Endothelial cell of umbilical vein (primary cell): Measurements from ENCODE around the gene AUTS2. TPM values are rescaled to one million over a fixed set of nuclear protein-coding genes. Genes with fewer than 3 reads are reported as not detected.

Experiments used
- BruUV-seq: library from RNA; stranded (reverse); fragments of 400-500 nt; replicated peaks from 2 replicates; lab custom pipeline; 2021; lab: Mats Ljungman, UMichigan
- CTCF ChIA-PET: fragments of 300-600, 350-600 bp; sonication (Branson Sonifier 250); formaldehyde crosslinking; loops from one replicate; lab custom pipeline; 2021; ENCODE audit warnings: antibody characterized with exemption, inconsistent platforms; lab: Charles Lee
- POLR2A ChIA-PET: fragments of 300-600, 350-600 bp; sonication (Branson Sonifier 250); formaldehyde crosslinking; loops from one replicate; lab custom pipeline; 2021; ENCODE audit warnings: antibody characterized with exemption, inconsistent platforms; lab: Charles Lee
- DNase-seq: peaks from one replicate; pipeline ENCODE4 v3.0.0-alpha.2; 2011; ENCODE audit warnings: low read depth, low spot score
- FAIRE-seq: peaks from 2 replicates; lab custom pipeline; 2011; peaks lifted over from hg19 to GRCh38; lab: Jason Lieb, UNC
- H2AFZ ChIP-seq: 2 replicates; pipeline ENCODE4 v1.6.0; 2012; ENCODE audit warnings: low read depth, low read length, control low read depth, inconsistent platforms
- H3K27ac ChIP-seq: 2 replicates; pipeline ENCODE4 v1.5.1; 2011; ENCODE audit warnings: low read depth, mild to moderate bottlenecking, control low read depth, low read length, moderate library complexity; ENCODE audit not compliant: insufficient read depth
- H3K27me3 ChIP-seq, 2 experiments: 2 replicates each; pipeline versions ENCODE4 v1.6.0 to v1.6.1; 2011; ENCODE audit warnings: low read length in 2 of 2, mixed read lengths in 1 of 2; ENCODE audit not compliant: control insufficient read depth in 2 of 2, insufficient read depth in 2 of 2
- H3K36me3 ChIP-seq, 2 experiments: 2 replicates in 1 of 2; 3 replicates in 1 of 2; pipeline ENCODE4 v1.5.1; 2011; ENCODE audit warnings: low read length in 2 of 2, mild to moderate bottlenecking in 1 of 2, moderate library complexity in 1 of 2; ENCODE audit not compliant: control insufficient read depth in 2 of 2, insufficient read depth in 2 of 2; ENCODE audit errors: extremely low read depth in 1 of 2
- H3K4me1 ChIP-seq: 3 replicates; pipeline ENCODE4 v1.5.1; 2011; ENCODE audit warnings: mild to moderate bottlenecking, low read length; ENCODE audit not compliant: control insufficient read depth, insufficient read depth; ENCODE audit errors: extremely low read depth
- H3K4me2 ChIP-seq: 2 replicates; pipeline ENCODE4 v1.6.1; 2011; ENCODE audit warnings: low read length, control low read depth, mixed read lengths; ENCODE audit not compliant: insufficient read depth
- H3K4me3 ChIP-seq, 3 experiments: fragments of 200-600 bp in 1 of 3; sonication (generic), shearing (Covaris generic) in 1 of 3; replicated peaks in 1 of 3; 2 replicates each; pipeline ENCODE4 v1.5.1; 2011 to 2016; ENCODE audit warnings: control low read depth in 3 of 3, low read length in 3 of 3, mild to moderate bottlenecking in 2 of 3, inconsistent platforms in 1 of 3, low read depth in 1 of 3, moderate library complexity in 1 of 3; ENCODE audit not compliant: insufficient read depth in 1 of 3
- H3K79me2 ChIP-seq: 2 replicates; pipeline ENCODE4 v1.6.0; 2012; ENCODE audit warnings: low read length, inconsistent platforms; ENCODE audit not compliant: control insufficient read depth, insufficient read depth
- H3K9ac ChIP-seq: replicated peaks from 2 replicates; pipeline ENCODE3; 2011; ENCODE audit warnings: low read length, control low read depth; ENCODE audit not compliant: insufficient read depth; ENCODE audit errors: extremely low read depth
- H3K9me1 ChIP-seq: replicated peaks from 3 replicates; pipeline ENCODE4 v1.6.0; 2011; ENCODE audit warnings: mild to moderate bottlenecking, low read length; ENCODE audit not compliant: control insufficient read depth, insufficient read depth; ENCODE audit errors: extremely low read depth
- H3K9me3 ChIP-seq: replicated peaks from 2 replicates; pipeline ENCODE4 v1.5.1; 2012; ENCODE audit warnings: low read length, inconsistent platforms; ENCODE audit not compliant: control insufficient read depth, insufficient read depth
- H4K20me1 ChIP-seq: replicated peaks from 2 replicates; pipeline ENCODE3; 2011; ENCODE audit warnings: mild to moderate bottlenecking, low read length; ENCODE audit not compliant: control insufficient read depth, insufficient read depth; ENCODE audit errors: extremely low read depth
- CTCF ChIP-seq, 2 donors: IDR thresholded peaks; 1 replicate in 1 of 2; 2 replicates in 1 of 2; pipeline ENCODE4 v1.5.1; 2011; ENCODE audit warnings: low read length in 2 of 2, mild to moderate bottlenecking in 2 of 2, moderate library complexity in 2 of 2, control low read depth in 1 of 2, inconsistent platforms in 1 of 2, low read depth in 1 of 2; ENCODE audit not compliant: insufficient read depth in 1 of 2; ENCODE audit errors: extremely low read depth in 1 of 2
- EZH2 ChIP-seq: IDR thresholded peaks from 2 replicates; pipeline ENCODE4 v1.6.1; 2012; ENCODE audit warnings: borderline replicate concordance, low read depth, mild to moderate bottlenecking, moderate library complexity, low read length, inconsistent platforms; ENCODE audit not compliant: severe bottlenecking
- FOS ChIP-seq: IDR thresholded peaks from 2 replicates; pipeline ENCODE4 v1.6.1; 2011; ENCODE audit warnings: mild to moderate bottlenecking, low read length, moderate library complexity, borderline replicate concordance; ENCODE audit not compliant: insufficient read depth
- GATA2 ChIP-seq: IDR thresholded peaks from 2 replicates; pipeline ENCODE4 v1.7.0; 2011; ENCODE audit warnings: low read depth, mild to moderate bottlenecking, moderate library complexity, mixed read lengths, low read length; ENCODE audit not compliant: insufficient read length, insufficient read depth
- JUN ChIP-seq: IDR thresholded peaks from 2 replicates; pipeline ENCODE4 v1.6.1; 2011; ENCODE audit warnings: borderline replicate concordance, low read depth; ENCODE audit not compliant: insufficient read length, insufficient read depth
- MYC ChIP-seq: IDR thresholded peaks from one replicate; pipeline ENCODE4 v1.6.1; 2011; ENCODE audit warnings: mild to moderate bottlenecking, low read depth, low read length
- POLR2A ChIP-seq: IDR thresholded peaks from 2 replicates; pipeline ENCODE4 v1.6.1; 2012; ENCODE audit warnings: low read depth, mild to moderate bottlenecking, control low read depth, low read length
- POLR2AphosphoS5 ChIP-seq: IDR thresholded peaks from 2 replicates; pipeline ENCODE4 v1.6.1; 2012; ENCODE audit warnings: low read depth, mild to moderate bottlenecking, control low read depth, low read length, moderate library complexity; ENCODE audit not compliant: insufficient read depth
- dilution Hi-C: fragments of 300-500 bp; cut with MboI; formaldehyde crosslinking; loops from one replicate; pipeline ENCODE4 v1.15.0; 2019; ENCODE audit warnings: low sequenced_read_pairs; ENCODE audit not compliant: extremely low pct_ligation_motif_present
- intact Hi-C: fragments of 100-400 bp; cut with micrococcal nuclease; formaldehyde crosslinking; loops from one replicate; pipeline ENCODE4 v1.10.0; 2022
- polyA plus RNA-seq, 4 experiments: library from polyadenylated mRNA; depleted of rRNA in 3 of 4; stranded (reverse) in 3 of 4; unstranded in 1 of 4; fragments of >200 nt; gene quantifications; 2 replicates each; pipeline versions ENCODE4 v1.2.1 to v1.2.3, GENCODE V29; 2011 to 2012; ENCODE audit warnings: missing spikeins in 1 of 4
- total RNA-seq: library from RNA; stranded (reverse); gene quantifications from 2 replicates; pipeline ENCODE4 v1.2.3, GENCODE V29; 2021
- TF ChIP-seq, protein P1 (sequence below): IDR thresholded peaks from 2 replicates; pipeline ENCODE4 v1.6.1; 2011; ENCODE audit not compliant: insufficient read depth, insufficient read length

The AUTS2 gene
- total and polyA plus RNA-seq, 2 donors (not counting 3 experiments of a cell fraction or from before 2014, with no cell fraction given): 0.59 to 8.0 TPM

DNA sequence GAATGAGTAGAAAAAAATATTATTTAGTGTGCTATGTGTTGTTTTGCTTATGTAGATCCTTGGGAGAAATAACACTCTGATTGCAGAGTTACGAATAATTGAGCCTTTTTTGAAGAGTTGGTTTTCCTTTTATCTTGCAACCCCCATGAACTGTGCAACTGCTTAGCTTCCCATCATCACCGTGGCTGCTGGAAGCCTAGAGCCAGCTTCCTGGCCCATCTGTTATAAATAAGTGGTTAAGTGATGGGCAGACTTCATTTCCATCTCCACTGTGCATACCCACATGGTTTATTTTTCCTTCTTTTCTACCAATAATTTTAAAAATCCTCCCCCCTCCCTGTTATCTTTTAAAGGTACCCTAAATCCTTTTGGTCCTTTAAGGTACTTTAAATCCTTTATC lies 978.8 kb downstream of the AUTS2 start:
- Histone ChIP-seq H3K27me3 (no peaks in the 10 kb centered on the region), H3K9me3 (peaks cover 2% of the 10 kb centered on the region), H3K9me1 (no peaks in the 10 kb centered on the region), H3K36me3 (no peaks in the 10 kb centered on the region), H3K9ac (no peak overlapping the region), H4K20me1 (no peaks in the 10 kb centered on the region), H3K4me2 (no peak overlapping the region), H3K4me1 (no peaks in the 10 kb centered on the region), H2AFZ (no peak overlapping the region), H3K4me3 (no peak overlapping the region), H3K79me2 (no peaks in the 10 kb centered on the region), H3K27ac (no peak overlapping the region)
- dilution Hi-C loops: no loop called here
- TF ChIP-seq EZH2 (no peak), GATA2 (no peak), JUN (no peak), MYC (no peak), CTCF (IDR thresholded peaks at IDR 0.05; ENCODE audit: extremely low read depth in 1 of 2, insufficient read depth in 1 of 2, low read depth in 1 of 2, low read length in 2 of 2) (no peak), POLR2A (no peak), FOS (no peak), POLR2AphosphoS5 (no peak)
- TF ChIP-seq, protein P1, sequence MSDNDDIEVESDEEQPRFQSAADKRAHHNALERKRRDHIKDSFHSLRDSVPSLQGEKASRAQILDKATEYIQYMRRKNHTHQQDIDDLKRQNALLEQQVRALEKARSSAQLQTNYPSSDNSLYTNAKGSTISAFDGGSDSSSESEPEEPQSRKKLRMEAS: no peak
- BruUV-seq: no TSS peak
- POLR2A ChIA-PET: no interaction called here
- FAIRE-seq (no peak), DNase-seq (no peak)
- intact Hi-C loops: no loop called here
- CTCF ChIA-PET: no interaction called here
